HEK293 (cell line): ENCODE measurements around the gene RBM20.

Experiments
- CTCF ChIP-seq: fragments of 450-650 bp; formaldehyde crosslinking; IDR thresholded peaks from 2 replicates; pipeline ENCODE4 v1.5.1; 2016; ENCODE audit warnings: missing biosample characterization, missing genetic modification characterization
- PATZ1 ChIP-seq: fragments of 450-650 bp; formaldehyde crosslinking; IDR thresholded peaks from 2 replicates; pipeline ENCODE4 v1.5.1; 2016; ENCODE audit warnings: missing biosample characterization, missing genetic modification characterization
- PRDM10 ChIP-seq: fragments of 450-650 bp; formaldehyde crosslinking; IDR thresholded peaks from 2 replicates; pipeline ENCODE4 v1.5.1; 2016; ENCODE audit warnings: missing biosample characterization, missing genetic modification characterization
- PRDM6 ChIP-seq: fragments of 450-650 bp; formaldehyde crosslinking; IDR thresholded peaks from 2 replicates; pipeline ENCODE4 v1.5.1; 2017; ENCODE audit warnings: missing biosample characterization, missing genetic modification characterization
- SCRT2 ChIP-seq: fragments of 450-650 bp; formaldehyde crosslinking; IDR thresholded peaks from 2 replicates; pipeline ENCODE4 v1.5.1; 2016; ENCODE audit warnings: missing biosample characterization, missing genetic modification characterization
- ZBTB8A ChIP-seq: fragments of 450-650 bp; formaldehyde crosslinking; IDR thresholded peaks from 2 replicates; pipeline ENCODE4 v1.5.1; 2016; ENCODE audit warnings: missing biosample characterization, missing genetic modification characterization
- ZEB2 ChIP-seq: fragments of 450-650 bp; formaldehyde crosslinking; IDR thresholded peaks from 2 replicates; pipeline ENCODE4 v1.5.1; 2016; ENCODE audit warnings: missing biosample characterization, missing genetic modification characterization
- ZFP37 ChIP-seq: fragments of 450-650 bp; formaldehyde crosslinking; IDR thresholded peaks from 2 replicates; pipeline ENCODE4 v1.5.1; 2016; ENCODE audit warnings: missing biosample characterization, missing genetic modification characterization
- ZNF138 ChIP-seq: fragments of 450-650 bp; formaldehyde crosslinking; IDR thresholded peaks from 2 replicates; pipeline ENCODE4 v1.5.1; 2016; ENCODE audit warnings: missing biosample characterization, missing genetic modification characterization, borderline replicate concordance
- ZNF148 ChIP-seq: fragments of 450-650 bp; formaldehyde crosslinking; IDR thresholded peaks from 2 replicates; pipeline ENCODE4 v1.5.0; 2017; ENCODE audit warnings: missing biosample characterization, missing genetic modification characterization, borderline replicate concordance
- ZNF16 ChIP-seq: fragments of 450-650 bp; formaldehyde crosslinking; IDR thresholded peaks from 2 replicates; pipeline ENCODE4 v1.5.1; 2016; ENCODE audit warnings: low read depth, missing biosample characterization, missing genetic modification characterization
- ZNF214 ChIP-seq: fragments of 450-650 bp; formaldehyde crosslinking; IDR thresholded peaks from 2 replicates; pipeline ENCODE4 v1.5.1; 2017; ENCODE audit warnings: missing biosample characterization, mild to moderate bottlenecking, missing genetic modification characterization, borderline replicate concordance
- ZNF239 ChIP-seq: fragments of 450-650 bp; formaldehyde crosslinking; IDR thresholded peaks from 2 replicates; pipeline ENCODE4 v1.5.1; 2016; ENCODE audit warnings: missing biosample characterization, missing genetic modification characterization
- ZNF350 ChIP-seq: fragments of 450-650 bp; formaldehyde crosslinking; IDR thresholded peaks from 2 replicates; pipeline ENCODE4 v1.5.0; 2017; ENCODE audit warnings: missing biosample characterization, mild to moderate bottlenecking, missing genetic modification characterization
- ZNF37A ChIP-seq: fragments of 450-650 bp; IDR thresholded peaks from 2 replicates; pipeline ENCODE4 v1.5.1; 2018; ENCODE audit warnings: missing biosample characterization, missing genetic modification characterization
- ZNF514 ChIP-seq: fragments of 450-650 bp; formaldehyde crosslinking; IDR thresholded peaks from 2 replicates; pipeline ENCODE4 v1.5.1; 2016; ENCODE audit warnings: missing biosample characterization, missing genetic modification characterization
- ZNF558 ChIP-seq: fragments of 450-650 bp; formaldehyde crosslinking; IDR thresholded peaks from 2 replicates; pipeline ENCODE4 v1.5.1; 2016; ENCODE audit warnings: missing biosample characterization, missing genetic modification characterization
- ZNF624 ChIP-seq: fragments of 450-650 bp; formaldehyde crosslinking; IDR thresholded peaks from 2 replicates; pipeline ENCODE4 v1.5.1; 2017; ENCODE audit warnings: missing biosample characterization, missing genetic modification characterization
- ZNF639 ChIP-seq: fragments of 450-650 bp; formaldehyde crosslinking; IDR thresholded peaks from 2 replicates; pipeline ENCODE4 v1.5.1; 2016; ENCODE audit warnings: missing biosample characterization, missing genetic modification characterization
- ZNF645 ChIP-seq: fragments of 450-650 bp; formaldehyde crosslinking; IDR thresholded peaks from 2 replicates; pipeline ENCODE4; 2016; ENCODE audit warnings: missing biosample characterization, missing genetic modification characterization
- ZNF692 ChIP-seq: fragments of 450-650 bp; formaldehyde crosslinking; IDR thresholded peaks from 2 replicates; pipeline ENCODE4 v1.5.1; 2016; ENCODE audit warnings: missing biosample characterization, missing genetic modification characterization
- ZNF837 ChIP-seq: fragments of 450-650 bp; formaldehyde crosslinking; IDR thresholded peaks from 2 replicates; pipeline ENCODE4 v1.5.1; 2016; ENCODE audit warnings: missing biosample characterization, missing genetic modification characterization
- ZNF843 ChIP-seq: fragments of 450-650 bp; formaldehyde crosslinking; IDR thresholded peaks from 2 replicates; pipeline ENCODE4 v1.5.1; 2016; ENCODE audit warnings: missing biosample characterization, missing genetic modification characterization

The RBM20 gene

GRCh38 chr10:110634527-110635209 is 9.5 kb upstream of the RBM20 start (continued):
- no peak for TF ChIP-seq ZNF645 (tag by site-specific recombination)
- TF ChIP-seq ZNF148, result no peak
- no peak for TF ChIP-seq ZFP37 (tag by site-specific recombination)
- TF ChIP-seq ZNF350 (tag by site-specific recombination), result no peak
- TF ChIP-seq PRDM10 (tag by site-specific recombination), result peak; percentile 63; the same call in 1 of the 2 replicates
- TF ChIP-seq CTCF, result no peak
- TF ChIP-seq ZNF138 (tag by site-specific recombination), result no peak
- no peak for TF ChIP-seq ZNF16 (tag by site-specific recombination)
- no peak for TF ChIP-seq ZNF558 (tag by site-specific recombination)
- TF ChIP-seq ZNF214 (tag by site-specific recombination), result no peak
- no peak for TF ChIP-seq ZBTB8A
- no peak for TF ChIP-seq ZNF837 (tag by site-specific recombination)
- TF ChIP-seq ZNF239 (tag by site-specific recombination), result no peak
- no peak for TF ChIP-seq ZNF514
- peak; percentile 69; the same call in 1 of the 2 replicates for TF ChIP-seq ZNF843 (tag by site-specific recombination)
- TF ChIP-seq ZNF624 (tag by site-specific recombination), result no peak
- no peak for TF ChIP-seq SCRT2 (tag by site-specific recombination)
- peak; percentile 98 for TF ChIP-seq PRDM6 (tag by site-specific recombination)
- TF ChIP-seq ZNF37A (tag by site-specific recombination), result no peak
- peak; percentile 39; the same call in 1 of the 2 replicates for TF ChIP-seq ZEB2 (tag by site-specific recombination)
- no peak for TF ChIP-seq ZNF639
- TF ChIP-seq ZNF692 (tag by site-specific recombination), result peak; percentile 46; the same call in 1 of the 2 replicates
- peak; percentile 73 for TF ChIP-seq PATZ1 (tag by site-specific recombination)
